Inflammatory macrophage treated with lipopolysaccharide for 4 hours (primary cell): ENCODE measurements around the gene KDM4C.

Source experiments
- DNase-seq: peaks from one replicate; pipeline ENCODE4 v3.0.0-alpha.2; 2020

The KDM4C gene

GRCh38 chr9:6811436-6811835 lies 53.7 kb downstream of the KDM4C start:
- no peak for DNase-seq

GRCh38 chr9:6816581-6816980 lies 58.8 kb downstream of the KDM4C start:
- DNase-seq, result no peak

- DNase-seq, result no peak
Measured at GRCh38 chr9:6818292-6818922, 60.6 kb downstream of the KDM4C start.

- no peak for DNase-seq
Measured at GRCh38 chr9:6819112-6819511, 61.3 kb downstream of the KDM4C start.

- DNase-seq, result no peak
Measured at GRCh38 chr9:6819529-6819928, 61.8 kb downstream of the KDM4C start.

- no peak for DNase-seq
Measured at GRCh38 chr9:6822696-6823095, 64.9 kb downstream of the KDM4C start.

GRCh38 chr9:6827439-6828145 lies 69.8 kb downstream of the KDM4C start:
- DNase-seq, result peak; percentile 20

DNA sequence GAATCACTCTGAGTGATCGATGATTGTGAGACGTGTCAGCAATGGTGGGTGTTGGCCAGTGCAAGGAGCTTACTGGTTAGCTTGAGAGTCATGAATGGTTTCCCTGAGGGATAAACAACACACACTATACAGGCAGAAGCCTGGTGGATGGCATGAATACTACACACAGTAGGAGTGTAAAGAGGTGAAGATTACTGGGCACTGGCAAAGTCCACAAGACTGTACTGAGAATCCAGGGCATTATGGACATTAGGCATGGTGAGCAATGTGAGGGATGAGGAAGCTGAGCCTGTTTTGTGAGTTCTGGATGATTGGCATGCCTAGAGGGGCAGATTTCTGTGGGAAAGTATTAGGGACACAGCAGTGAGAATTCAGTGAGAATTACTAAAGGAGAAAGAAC lies 71.3 kb downstream of the KDM4C start:
- no peak for DNase-seq

DNA sequence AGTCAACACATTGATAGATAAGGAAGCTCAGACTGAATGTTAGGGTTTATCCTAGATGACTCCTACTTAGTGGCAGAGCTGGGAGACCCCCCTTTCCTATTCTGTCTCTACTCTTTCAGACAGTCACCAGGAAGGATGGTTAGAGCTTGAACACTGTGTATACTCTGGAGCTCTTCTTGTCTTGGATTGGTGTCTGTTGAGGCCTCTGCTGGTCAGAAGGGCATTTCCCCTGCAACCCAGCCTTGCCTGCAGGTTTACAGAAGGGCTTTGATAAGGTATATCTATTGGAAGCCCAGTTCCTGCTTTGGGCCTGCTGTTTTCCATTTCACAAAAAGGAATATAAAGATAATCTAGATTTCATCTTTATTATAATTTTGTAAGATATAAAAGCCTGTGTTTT lies 71.8 kb downstream of the KDM4C start:
- DNase-seq, result no peak

- DNase-seq, result no peak
Measured at GRCh38 chr9:6833518-6834192, 75.9 kb downstream of the KDM4C start.

- DNase-seq, result no peak
Measured at GRCh38 chr9:6834306-6834705, 76.5 kb downstream of the KDM4C start.

GRCh38 chr9:6838158-6838557 lies 80.4 kb downstream of the KDM4C start:
- no peak for DNase-seq

DNA sequence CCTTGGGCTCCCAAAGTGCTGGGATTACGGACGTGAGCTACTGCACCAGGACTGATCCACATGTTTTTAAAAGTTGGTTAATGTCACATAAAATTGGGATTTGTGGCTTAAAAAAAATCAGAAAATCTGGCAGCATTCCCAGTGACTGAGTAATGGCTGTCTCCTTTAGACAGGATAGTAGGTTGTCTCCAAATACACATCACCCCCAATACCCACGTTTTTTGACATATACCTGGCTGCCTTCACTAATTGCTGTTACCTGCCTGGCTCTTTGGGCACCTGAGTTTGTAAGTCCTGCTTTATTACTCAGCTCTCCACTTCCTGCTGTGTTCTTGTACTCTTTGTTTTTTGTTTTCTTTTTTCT lies 84.8 kb downstream of the KDM4C start:
- no peak for DNase-seq

DNA sequence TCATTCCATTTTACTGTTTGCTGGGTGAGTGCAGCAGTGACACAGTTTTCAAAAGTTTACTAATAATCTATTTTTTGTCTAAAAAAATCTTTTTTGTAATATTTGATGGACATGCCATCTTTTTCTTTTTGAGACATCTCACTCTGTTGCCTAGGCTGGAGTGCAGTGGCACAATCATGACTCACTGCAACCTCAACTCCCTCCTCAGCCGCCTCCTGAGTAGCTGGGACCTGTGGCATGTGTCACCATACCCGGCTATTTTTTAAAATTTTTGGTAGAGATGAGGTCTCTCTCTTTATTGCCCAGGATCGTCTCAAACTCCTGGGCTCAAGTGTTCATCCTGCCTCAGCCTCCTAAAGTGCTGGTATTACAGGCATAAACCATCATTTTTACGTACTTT lies 86.0 kb downstream of the KDM4C start:
- no peak for DNase-seq

DNA sequence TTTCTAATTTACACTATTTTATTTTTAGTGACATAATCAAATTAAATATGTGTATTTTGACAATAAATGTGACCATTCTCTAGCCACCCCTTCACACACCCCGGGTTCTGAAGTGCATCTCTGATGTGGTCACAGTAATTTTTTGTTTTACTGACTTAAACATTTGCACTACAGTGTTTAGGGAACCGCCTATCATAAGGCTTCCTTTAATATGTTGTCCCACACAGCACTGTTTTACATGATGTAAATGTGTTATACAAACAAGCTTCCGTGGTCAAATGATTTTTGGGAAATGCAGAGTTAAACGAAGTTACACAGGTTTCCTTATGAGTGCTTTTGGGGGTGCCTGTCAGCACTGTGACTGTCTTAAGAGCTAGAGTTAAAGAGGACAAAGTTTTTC lies 86.5 kb downstream of the KDM4C start:
- no peak for DNase-seq

DNA sequence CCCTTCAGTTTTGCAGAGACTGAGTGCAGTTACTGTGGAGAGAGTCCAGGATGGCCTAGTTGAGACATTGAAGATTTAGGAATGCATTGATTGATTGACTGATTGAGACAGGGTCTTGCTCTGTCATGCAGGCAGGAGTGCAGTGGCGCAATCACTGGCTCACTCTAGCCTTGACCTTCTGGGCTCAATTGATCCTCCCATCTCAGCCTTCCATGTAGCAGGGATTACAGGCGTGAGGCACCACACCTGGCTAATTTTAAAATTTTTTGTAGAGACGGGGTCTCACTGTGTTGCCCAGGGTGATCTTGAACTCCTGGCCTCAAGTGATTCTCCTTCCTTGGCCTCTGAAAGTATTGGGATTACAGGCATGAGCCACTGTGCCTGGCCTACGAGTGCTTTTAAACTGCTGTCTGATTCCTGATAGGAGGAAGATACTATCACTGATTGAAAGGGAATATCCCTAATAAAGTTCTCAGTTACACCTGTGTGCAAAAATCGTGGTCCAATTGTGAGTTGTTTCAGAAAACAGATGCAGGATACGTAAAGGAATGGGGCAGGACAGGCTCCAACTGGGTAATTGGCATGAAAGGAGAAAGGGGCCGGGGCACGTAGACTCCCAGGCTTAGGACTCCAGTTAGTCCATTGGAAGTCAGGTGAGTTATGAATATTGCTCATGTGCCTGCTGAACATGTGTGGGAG lies 87.5 kb downstream of the KDM4C start:
- no peak for DNase-seq

DNA sequence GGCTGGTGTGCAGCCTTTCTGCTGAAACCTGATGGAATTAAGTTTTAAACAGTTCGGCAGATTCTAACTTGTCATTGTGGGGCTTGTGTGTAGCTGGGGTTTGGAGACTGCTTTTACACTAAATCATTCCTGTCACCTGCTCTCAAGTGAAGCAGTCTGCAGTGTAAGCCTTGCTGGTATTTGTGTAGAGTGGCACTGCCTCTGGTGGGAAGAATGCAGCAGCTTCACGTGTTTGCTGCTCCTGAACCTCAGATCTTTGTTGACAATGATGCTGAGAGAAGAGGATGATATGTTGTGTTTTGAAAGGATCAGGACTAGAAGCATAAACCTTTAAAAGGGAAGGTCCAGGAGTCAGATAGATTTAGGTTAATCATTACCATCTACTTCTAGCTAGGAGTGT lies 88.1 kb downstream of the KDM4C start:
- DNase-seq, result no peak

- peak; percentile 30 for DNase-seq
Measured at GRCh38 chr9:6852243-6852963, 94.6 kb downstream of the KDM4C start.

- DNase-seq, result no peak
Measured at GRCh38 chr9:6855860-6856259, 98.1 kb downstream of the KDM4C start.

DNA sequence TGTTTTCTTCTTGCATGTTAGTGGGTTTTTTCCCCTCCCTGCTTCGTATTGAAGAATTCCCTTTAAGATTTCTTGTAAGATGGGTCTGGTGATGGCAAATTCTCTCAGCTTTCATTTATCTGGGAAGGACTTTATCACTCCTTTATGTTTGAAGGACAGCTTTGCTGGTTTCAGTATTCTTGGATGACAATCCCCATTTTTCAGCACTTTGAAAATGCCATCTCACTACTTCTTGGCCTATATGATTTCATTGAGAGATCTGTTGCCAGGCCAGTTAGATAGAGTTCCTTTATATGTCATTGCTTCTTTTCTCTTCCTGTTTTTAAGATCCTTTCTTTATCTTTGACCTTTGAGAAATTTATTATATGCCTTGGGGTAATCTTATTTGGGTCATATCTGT lies 106.3 kb downstream of the KDM4C start:
- no peak for DNase-seq

DNA sequence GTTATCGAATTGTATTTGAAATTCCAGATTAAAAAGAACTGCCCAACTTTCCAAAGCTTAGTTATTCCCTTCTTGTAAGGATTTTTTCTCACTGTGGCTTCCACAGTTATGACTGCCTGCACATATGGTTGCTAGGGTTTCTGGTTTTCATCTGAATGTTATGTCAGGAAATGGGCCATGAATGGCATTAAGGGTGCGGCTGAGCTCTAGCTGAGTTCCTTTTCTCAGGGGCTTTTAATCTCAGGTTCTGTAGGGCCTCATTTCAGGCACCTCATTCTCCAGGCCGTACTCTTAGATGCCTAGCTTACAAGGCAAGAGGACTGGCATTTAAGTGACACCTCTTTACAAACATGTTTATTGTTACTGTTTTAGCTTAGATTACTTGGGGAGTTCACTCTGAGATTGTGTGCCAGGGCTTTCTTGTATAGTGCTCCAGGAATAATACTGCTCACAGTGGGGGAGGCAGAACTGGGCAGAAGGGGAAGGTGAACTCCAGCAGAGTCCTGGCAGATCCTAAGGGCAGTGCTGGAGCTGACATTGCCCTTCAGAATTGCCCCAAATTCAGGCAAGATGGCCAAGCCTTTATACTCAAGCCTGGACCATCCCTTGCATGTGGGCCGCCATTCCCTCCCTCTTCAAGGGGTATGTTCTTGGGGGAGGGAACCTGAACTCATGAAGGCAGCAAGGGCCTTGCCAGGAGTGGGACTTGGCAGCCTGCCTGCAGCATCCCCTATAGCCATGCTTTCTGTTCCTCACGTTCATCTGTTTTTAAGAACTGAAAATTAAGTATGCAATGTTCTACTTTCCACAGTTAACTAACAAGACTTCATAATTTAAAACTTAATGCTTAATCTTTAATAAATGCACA lies 111.5 kb downstream of the KDM4C start:
- no peak for DNase-seq

DNA sequence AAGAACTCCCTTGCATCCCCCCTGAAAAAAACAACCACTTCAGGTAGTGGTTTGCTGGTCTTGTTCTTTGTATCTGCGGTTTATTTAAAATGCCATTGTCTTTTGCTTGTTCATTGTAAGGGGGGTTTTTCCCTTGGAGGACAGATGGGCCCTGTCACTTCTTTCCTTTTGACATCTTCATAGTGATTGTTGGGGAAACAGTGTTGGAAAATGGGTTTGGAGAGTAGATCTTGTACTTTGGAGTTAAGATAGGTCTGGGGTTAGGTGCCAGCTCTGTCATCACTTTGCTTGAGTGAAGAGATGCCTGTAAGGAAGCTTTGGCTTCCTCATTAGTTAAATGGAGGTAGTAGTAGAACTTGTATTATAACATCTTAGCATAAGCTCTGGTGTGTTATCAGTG lies 112.4 kb downstream of the KDM4C start:
- no peak for DNase-seq
